ENCODE measurements around the gene B4GAT1.
"Not testable (repeated sequence)": the region's sequence is repeated elsewhere in the genome, so short reads cannot be mapped to it uniquely, and the experiment has no call there.

Gene B4GAT1

GRCh38 chr11:66347425-66348276, at the start of gene B4GAT1:
Gene B4GAT1 (minus strand): TSS chr11:66347629. CDS start chr11:66347545, 84 bp downstream.
- Histone ChIP-seq H3K36me3 (ENCODE audit: control insufficient read depth in 5 of 5, insufficient read depth in 5 of 5, low read length in 5 of 5) (peaks cover 0 to 1% (median 0%) of the 10 kb centered on the region in 5 donors), H3K4me3 (ENCODE audit: low read depth in 1 of 5, low read length in 5 of 5) (peak within 1 kb of the TSS; percentile 86 to 95 (median 93)), H3K4me1 (ENCODE audit: control insufficient read depth in 5 of 5, insufficient read depth in 5 of 5, low read length in 5 of 5) (peaks cover 9 to 55% (median 47%) of the 10 kb centered on the region in 5 donors), H3K27me3 (ENCODE audit: control insufficient read depth in 5 of 5, insufficient read depth in 4 of 5, low read length in 5 of 5) (no peaks in the 10 kb centered on the region), H3K27ac (ENCODE audit: low read depth, low read length) (peak within 1 kb of the TSS; percentile 57), H3K9me3 (ENCODE audit: control insufficient read depth in 5 of 5, low read length in 5 of 5) (no peaks in the 10 kb centered on the region), H3K9ac (ENCODE audit: low read length in 5 of 5) (peak within 1 kb of the TSS; percentile 65 to 93 (median 77))

- H3K36me3 ChIP-seq (ENCODE audit: control insufficient read depth in 5 of 5, insufficient read depth in 5 of 5, low read length in 5 of 5): no peaks in the 10 kb centered on the region
- H3K4me3 ChIP-seq (ENCODE audit: low read depth in 1 of 5, low read length in 5 of 5): no peak overlapping the region
- H3K27ac ChIP-seq (ENCODE audit: low read depth, low read length): no peak overlapping the region
- H3K4me1 ChIP-seq (ENCODE audit: control insufficient read depth in 5 of 5, insufficient read depth in 5 of 5, low read length in 5 of 5): no peaks in the 10 kb centered on the region
- H3K9me3 ChIP-seq (ENCODE audit: control insufficient read depth in 5 of 5, low read length in 5 of 5): no peaks in the 10 kb centered on the region
- H3K9ac ChIP-seq (ENCODE audit: low read length in 5 of 5): no peak overlapping the region
- peaks cover 0 to 2% (median 0%) of the 10 kb centered on the region in 5 donors for H3K27me3 ChIP-seq (ENCODE audit: control insufficient read depth in 5 of 5, insufficient read depth in 4 of 5, low read length in 5 of 5)
These were observed 46.5 kb upstream of the B4GAT1 start for GRCh38 chr11:66393954-66394353.

DNA sequence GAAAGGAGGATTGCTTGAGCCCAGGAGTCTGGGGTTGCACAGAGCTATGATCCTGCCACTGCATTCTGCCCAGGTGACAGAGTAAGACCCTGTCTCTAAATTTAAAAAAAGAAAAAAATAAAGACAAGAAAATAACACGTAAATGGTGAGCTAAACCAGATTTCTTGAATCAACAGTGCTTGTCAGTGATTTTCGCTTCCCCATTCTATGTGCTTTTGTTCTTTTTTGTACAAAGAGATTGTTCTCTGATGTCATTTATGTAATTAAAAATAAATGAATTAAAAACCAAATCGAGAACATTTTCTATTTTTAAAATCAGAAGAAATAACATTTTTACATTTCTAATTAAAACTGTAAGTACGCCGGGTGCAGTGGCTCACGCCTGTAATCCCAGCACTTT, 43.9 kb upstream of the B4GAT1 start:
- peaks cover 0 to 2% (median 0%) of the 10 kb centered on the region in 5 donors for H3K27me3 ChIP-seq (ENCODE audit: control insufficient read depth in 5 of 5, insufficient read depth in 4 of 5, low read length in 5 of 5)
- no peak overlapping the region for H3K27ac ChIP-seq (ENCODE audit: low read depth, low read length)
- peaks cover 2 to 4% (median 2%) of the 10 kb centered on the region in 5 donors for H3K4me1 ChIP-seq (ENCODE audit: control insufficient read depth in 5 of 5, insufficient read depth in 5 of 5, low read length in 5 of 5)
- H3K9me3 ChIP-seq (ENCODE audit: control insufficient read depth in 5 of 5, low read length in 5 of 5): no peaks in the 10 kb centered on the region
- no peak overlapping the region for H3K4me3 ChIP-seq (ENCODE audit: low read depth in 1 of 5, low read length in 5 of 5)
- H3K36me3 ChIP-seq (ENCODE audit: control insufficient read depth in 5 of 5, insufficient read depth in 5 of 5, low read length in 5 of 5): no peaks in the 10 kb centered on the region
- no peak overlapping the region for H3K9ac ChIP-seq (ENCODE audit: low read length in 5 of 5)

GRCh38 chr11:66388780-66389386, 41.5 kb upstream of the B4GAT1 start:
- H3K4me1 ChIP-seq (ENCODE audit: control insufficient read depth in 5 of 5, insufficient read depth in 5 of 5, low read length in 5 of 5): peaks cover 3 to 9% (median 6%) of the 10 kb centered on the region in 5 donors
- H3K36me3 ChIP-seq (ENCODE audit: control insufficient read depth in 5 of 5, insufficient read depth in 5 of 5, low read length in 5 of 5): no peaks in the 10 kb centered on the region
- no peak overlapping the region for H3K4me3 ChIP-seq (ENCODE audit: low read depth in 1 of 5, low read length in 5 of 5)
- peaks cover 0 to 2% (median 0%) of the 10 kb centered on the region in 5 donors for H3K27me3 ChIP-seq (ENCODE audit: control insufficient read depth in 5 of 5, insufficient read depth in 4 of 5, low read length in 5 of 5)
- H3K27ac ChIP-seq (ENCODE audit: low read depth, low read length): no peak overlapping the region
- H3K9ac ChIP-seq (ENCODE audit: low read length in 5 of 5): no peak overlapping the region
- no peaks in the 10 kb centered on the region for H3K9me3 ChIP-seq (ENCODE audit: control insufficient read depth in 5 of 5, low read length in 5 of 5)

DNA sequence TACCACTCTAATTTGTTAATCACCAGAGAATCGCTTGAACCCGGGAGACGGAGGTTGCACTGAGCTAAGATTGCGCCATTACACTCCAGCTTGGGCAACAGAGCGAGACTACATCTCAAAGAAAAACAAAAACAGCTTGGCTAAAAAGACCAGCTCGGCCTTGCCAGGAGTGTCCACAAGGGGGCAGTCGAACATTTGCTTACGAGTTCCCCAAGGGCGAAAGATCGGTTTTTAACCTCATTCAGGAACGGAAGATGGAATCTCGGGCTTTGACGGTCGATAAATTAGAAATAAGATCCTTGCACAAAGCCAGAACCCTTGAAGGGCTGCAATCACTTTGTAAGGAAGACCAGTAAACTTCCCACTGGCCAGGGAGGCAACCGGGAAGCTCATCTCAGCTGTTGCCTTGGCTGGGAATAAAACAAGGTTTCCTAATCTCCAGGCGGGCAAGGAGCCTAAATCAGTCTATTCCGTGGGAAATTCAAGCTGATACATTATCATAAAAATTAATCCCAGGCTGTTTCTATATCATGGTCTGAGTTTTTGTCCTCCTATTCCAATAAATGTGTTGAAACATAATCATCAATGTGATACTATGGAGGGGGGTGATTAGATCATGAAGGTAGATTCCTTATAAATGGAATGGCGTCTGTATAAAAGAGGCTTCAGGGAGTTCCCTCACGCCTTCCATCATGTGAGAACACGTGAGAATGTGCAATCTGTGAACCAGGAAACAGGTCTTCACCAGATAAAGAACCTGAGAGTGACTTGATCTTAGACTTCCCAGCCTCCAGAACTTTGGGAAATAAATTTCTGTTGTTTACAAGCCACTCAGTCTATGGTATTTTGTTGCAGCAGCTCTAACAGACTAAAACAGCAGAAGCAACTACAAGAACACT, 39.0 kb upstream of the B4GAT1 start:
- no peaks in the 10 kb centered on the region for H3K27me3 ChIP-seq (ENCODE audit: control insufficient read depth in 5 of 5, insufficient read depth in 4 of 5, low read length in 5 of 5)
- H3K4me1 ChIP-seq (ENCODE audit: control insufficient read depth in 5 of 5, insufficient read depth in 5 of 5, low read length in 5 of 5): peaks cover 3 to 9% (median 6%) of the 10 kb centered on the region in 5 donors
- peak overlapping the region; percentile 5 to 76 (median 60) for H3K9ac ChIP-seq (ENCODE audit: low read length in 5 of 5)
- peak overlapping the region; percentile 32 to 74 (median 47) for H3K4me3 ChIP-seq (ENCODE audit: low read depth in 1 of 5, low read length in 5 of 5)
- no peaks in the 10 kb centered on the region for H3K9me3 ChIP-seq (ENCODE audit: control insufficient read depth in 5 of 5, low read length in 5 of 5)
- peak overlapping the region; percentile 31 for H3K27ac ChIP-seq (ENCODE audit: low read depth, low read length)
- no peaks in the 10 kb centered on the region for H3K36me3 ChIP-seq (ENCODE audit: control insufficient read depth in 5 of 5, insufficient read depth in 5 of 5, low read length in 5 of 5)

DNA sequence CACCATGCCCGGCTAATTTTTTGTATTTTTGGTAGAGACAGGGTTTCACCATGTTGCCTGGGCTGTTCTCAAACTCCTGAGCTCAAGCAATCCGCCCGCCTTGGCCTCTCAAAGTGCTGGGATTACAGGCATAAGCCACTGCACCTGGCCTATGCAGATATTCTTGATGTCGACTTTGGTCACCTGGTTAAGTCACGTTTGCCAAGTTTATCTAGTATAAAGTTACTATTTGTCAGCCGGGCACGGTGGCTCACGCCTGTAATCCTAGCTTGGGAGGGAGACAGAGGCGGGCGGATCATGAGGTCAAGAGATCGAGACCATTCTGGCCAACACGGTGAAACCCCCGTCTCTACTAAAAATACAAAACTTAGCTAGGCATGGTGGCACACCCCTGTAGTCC, 36.9 kb upstream of the B4GAT1 start:
- H3K9ac ChIP-seq (ENCODE audit: low read length in 5 of 5): not testable (repeated sequence)

DNA sequence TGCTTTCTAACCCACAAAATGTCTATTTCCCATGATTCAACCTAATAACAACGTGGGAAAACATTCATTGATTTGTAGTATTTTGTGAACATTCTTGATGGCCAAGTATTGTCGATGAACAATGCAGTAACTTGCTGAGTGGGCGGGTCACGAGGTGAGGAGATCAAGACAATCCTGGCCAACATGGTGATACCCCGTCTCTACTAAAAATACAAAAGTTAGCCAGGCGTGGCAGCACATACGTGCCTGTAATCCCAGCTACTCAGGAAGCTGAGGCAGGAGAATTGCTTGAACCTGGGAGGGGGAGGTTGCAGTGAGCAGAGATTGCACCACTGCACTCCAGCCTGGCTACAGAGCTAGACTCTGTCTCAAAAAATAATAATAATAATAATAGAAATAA, 32.8 kb upstream of the B4GAT1 start:
- not testable (repeated sequence) for H3K9me3 ChIP-seq (ENCODE audit: control insufficient read depth in 5 of 5, low read length in 5 of 5); H3K4me1 ChIP-seq (ENCODE audit: control insufficient read depth in 5 of 5, insufficient read depth in 5 of 5, low read length in 5 of 5); H3K27ac ChIP-seq (ENCODE audit: low read depth, low read length); H3K27me3 ChIP-seq (ENCODE audit: control insufficient read depth in 5 of 5, insufficient read depth in 4 of 5, low read length in 5 of 5); H3K4me3 ChIP-seq (ENCODE audit: low read depth in 1 of 5, low read length in 5 of 5); H3K9ac ChIP-seq (ENCODE audit: low read length in 5 of 5); H3K36me3 ChIP-seq (ENCODE audit: control insufficient read depth in 5 of 5, insufficient read depth in 5 of 5, low read length in 5 of 5)

More for the DNA sequence above, 36.9 kb upstream of the B4GAT1 start:
- H3K4me1 ChIP-seq (ENCODE audit: control insufficient read depth in 5 of 5, insufficient read depth in 5 of 5, low read length in 5 of 5); H3K4me3 ChIP-seq (ENCODE audit: low read depth in 1 of 5, low read length in 5 of 5); H3K36me3 ChIP-seq (ENCODE audit: control insufficient read depth in 5 of 5, insufficient read depth in 5 of 5, low read length in 5 of 5); H3K9me3 ChIP-seq (ENCODE audit: control insufficient read depth in 5 of 5, low read length in 5 of 5); H3K27ac ChIP-seq (ENCODE audit: low read depth, low read length); H3K27me3 ChIP-seq (ENCODE audit: control insufficient read depth in 5 of 5, insufficient read depth in 4 of 5, low read length in 5 of 5): not testable (repeated sequence)

- H3K9ac ChIP-seq (ENCODE audit: low read length in 5 of 5); H3K27ac ChIP-seq (ENCODE audit: low read depth, low read length): not testable (repeated sequence)
- H3K4me1 ChIP-seq (ENCODE audit: control insufficient read depth in 5 of 5, insufficient read depth in 5 of 5, low read length in 5 of 5): peaks cover 4 to 37% (median 32%) of the 10 kb centered on the region in 5 donors
These were observed 26.4 kb upstream of the B4GAT1 start for GRCh38 chr11:66373690-66374287.

GRCh38 chr11:66373265-66373664, 25.8 kb upstream of the B4GAT1 start:
- no peak overlapping the region for H3K27ac ChIP-seq (ENCODE audit: low read depth, low read length)
- H3K4me3 ChIP-seq (ENCODE audit: low read depth in 1 of 5, low read length in 5 of 5): no peak overlapping the region
- no peaks in the 10 kb centered on the region for H3K36me3 ChIP-seq (ENCODE audit: control insufficient read depth in 5 of 5, insufficient read depth in 5 of 5, low read length in 5 of 5)
- H3K27me3 ChIP-seq (ENCODE audit: control insufficient read depth in 5 of 5, insufficient read depth in 4 of 5, low read length in 5 of 5): peaks cover 0 to 2% (median 0%) of the 10 kb centered on the region in 5 donors
- no peaks in the 10 kb centered on the region for H3K9me3 ChIP-seq (ENCODE audit: control insufficient read depth in 5 of 5, low read length in 5 of 5)
- H3K9ac ChIP-seq (ENCODE audit: low read length in 5 of 5): no peak overlapping the region
- peaks cover 4 to 40% (median 32%) of the 10 kb centered on the region in 5 donors for H3K4me1 ChIP-seq (ENCODE audit: control insufficient read depth in 5 of 5, insufficient read depth in 5 of 5, low read length in 5 of 5)

More at GRCh38 chr11:66373690-66374287, 26.4 kb upstream of the B4GAT1 start:
- not testable (repeated sequence) for H3K4me3 ChIP-seq (ENCODE audit: low read depth in 1 of 5, low read length in 5 of 5); H3K9me3 ChIP-seq (ENCODE audit: control insufficient read depth in 5 of 5, low read length in 5 of 5); H3K27me3 ChIP-seq (ENCODE audit: control insufficient read depth in 5 of 5, insufficient read depth in 4 of 5, low read length in 5 of 5); H3K36me3 ChIP-seq (ENCODE audit: control insufficient read depth in 5 of 5, insufficient read depth in 5 of 5, low read length in 5 of 5)

All from subcutaneous abdominal adipose tissue (tissue), 5 donors.